Stimulated activated CD8-positive, alpha-beta memory T cell treated with anti-CD3 and anti-CD28 coated beads, Interleukin-4, amount 100 ng/mL, for 1 hour (primary cell): Measurements from ENCODE around the gene METTL8.
"Not testable (repeated sequence)": the region's sequence is repeated elsewhere in the genome, so short reads cannot be mapped to it uniquely, and the experiment has no call there.

Source experiments
- DNase-seq, 2 donors: peaks; one replicate each; pipeline ENCODE4 v3.0.0-alpha.2; 2020; ENCODE audit warnings: low read depth in 2 of 2, low spot score in 1 of 2

The METTL8 gene

DNA sequence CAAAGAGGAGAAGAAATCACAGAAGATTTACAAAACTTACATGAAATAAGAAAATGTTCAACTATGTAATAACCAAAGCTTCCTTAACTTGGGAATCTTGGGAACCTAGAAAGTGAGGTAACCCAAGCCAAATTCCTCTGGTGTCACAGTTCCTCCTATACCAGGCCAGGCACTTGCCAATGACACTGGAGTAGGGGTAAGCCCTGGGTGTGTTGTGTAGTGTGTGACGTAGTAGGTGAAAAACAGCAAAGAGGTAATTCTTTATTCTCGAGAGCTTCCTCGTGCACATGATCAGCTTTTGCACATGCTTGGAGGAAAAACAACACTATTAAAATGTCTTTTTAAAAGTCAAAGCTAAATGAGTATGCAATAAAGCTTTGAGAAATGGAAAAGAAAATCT is 118.0 kb downstream of the METTL8 start:
- no peak for DNase-seq

DNA sequence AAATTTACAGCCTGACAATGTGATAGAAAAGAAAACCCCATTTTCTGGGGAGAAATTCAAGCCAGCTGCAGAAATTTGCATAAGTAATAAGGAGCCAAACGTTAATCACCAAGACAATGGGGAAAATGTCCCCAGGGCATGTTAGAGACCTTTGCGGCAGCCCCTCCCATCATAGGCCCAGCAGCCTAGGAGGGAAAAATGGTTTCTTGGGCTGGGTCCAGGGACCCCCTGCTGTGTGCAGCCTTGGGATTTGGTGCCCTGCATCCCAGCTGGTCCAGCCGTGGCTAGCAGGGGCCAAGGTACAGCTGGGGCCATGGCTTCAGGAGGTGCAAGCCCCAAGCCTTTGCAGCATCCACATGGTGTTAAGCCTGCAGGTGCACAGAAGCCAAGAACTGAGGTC is 121.6 kb downstream of the METTL8 start:
- DNase-seq = not testable (repeated sequence)

DNA sequence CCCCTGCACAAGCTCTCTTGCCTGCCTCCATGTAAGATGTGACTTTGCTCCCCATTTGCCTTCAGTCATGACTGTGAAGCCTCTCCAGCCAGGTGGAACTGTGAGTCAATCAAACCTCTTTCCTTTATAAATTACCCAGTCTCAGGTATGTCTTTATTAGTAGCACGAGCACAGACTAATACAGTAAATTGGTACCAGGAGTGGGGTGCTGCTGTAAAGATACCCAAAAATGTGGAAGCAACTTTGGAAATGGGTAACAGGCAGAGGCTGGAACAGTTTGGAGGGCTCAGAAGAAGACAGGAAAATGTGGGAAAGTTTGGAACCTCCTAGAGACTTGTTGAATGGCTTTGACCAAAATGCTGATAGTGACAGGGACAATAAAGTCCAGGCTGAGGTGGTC is 122.2 kb downstream of the METTL8 start:
- DNase-seq = not testable (repeated sequence)

DNA sequence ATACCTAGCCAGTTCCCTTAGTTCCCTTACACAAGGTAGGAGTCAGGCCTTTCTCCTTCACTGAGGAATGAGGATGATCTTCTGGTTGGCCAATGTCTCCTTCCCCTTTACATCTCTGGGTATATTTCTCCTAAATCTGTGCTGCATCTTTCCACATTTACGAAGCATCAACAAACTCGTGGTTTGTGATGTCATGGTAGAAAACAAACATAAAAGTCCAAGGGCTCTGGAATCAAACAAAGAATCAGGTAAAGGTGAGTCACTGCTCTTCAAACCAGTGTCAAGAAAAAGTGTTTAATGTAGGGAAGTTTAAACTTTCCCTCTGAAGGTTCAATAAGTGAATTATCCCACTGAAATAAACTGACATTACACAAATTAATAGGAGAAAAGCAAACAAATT is 122.9 kb downstream of the METTL8 start:
- no peak for DNase-seq

DNA sequence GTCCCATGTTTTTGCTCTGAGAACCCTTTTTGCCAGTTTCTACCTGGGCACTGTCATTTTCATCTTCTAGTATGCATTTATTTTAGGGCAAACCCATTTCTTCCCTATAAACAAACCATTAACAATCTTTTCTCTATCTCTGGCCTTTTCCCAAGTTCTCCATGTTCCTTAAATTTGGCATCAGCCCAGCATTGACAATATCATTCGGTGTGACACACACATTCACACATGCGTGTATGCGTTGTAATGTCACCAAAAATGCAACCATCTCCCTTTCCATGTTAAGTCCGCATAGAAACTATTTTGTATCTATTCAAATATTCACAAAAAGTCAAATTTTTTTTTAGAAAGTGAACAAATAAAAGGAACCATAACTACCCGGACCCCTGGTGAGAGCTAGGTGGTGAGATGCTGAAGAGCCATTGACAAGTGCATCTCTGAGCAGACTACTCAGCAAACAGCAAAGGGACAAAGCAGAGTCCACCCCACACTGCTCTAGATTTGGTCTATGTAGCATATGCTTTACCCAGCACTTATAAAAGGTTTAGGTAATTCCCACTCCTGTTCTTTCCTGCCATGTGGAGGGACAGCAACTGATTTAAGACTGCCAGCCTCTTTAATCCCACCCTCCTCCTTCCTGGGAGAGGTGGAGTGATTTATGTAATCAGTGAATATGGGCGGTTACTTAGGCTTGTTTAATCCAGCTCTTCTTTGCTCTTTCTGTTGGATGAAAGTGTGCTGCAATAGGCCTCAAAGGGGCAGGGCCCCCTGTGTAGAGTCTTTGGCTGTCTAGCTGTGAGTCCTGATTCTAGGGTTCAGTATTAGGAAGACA is 124.1 kb downstream of the METTL8 start:
- no peak for DNase-seq

DNA sequence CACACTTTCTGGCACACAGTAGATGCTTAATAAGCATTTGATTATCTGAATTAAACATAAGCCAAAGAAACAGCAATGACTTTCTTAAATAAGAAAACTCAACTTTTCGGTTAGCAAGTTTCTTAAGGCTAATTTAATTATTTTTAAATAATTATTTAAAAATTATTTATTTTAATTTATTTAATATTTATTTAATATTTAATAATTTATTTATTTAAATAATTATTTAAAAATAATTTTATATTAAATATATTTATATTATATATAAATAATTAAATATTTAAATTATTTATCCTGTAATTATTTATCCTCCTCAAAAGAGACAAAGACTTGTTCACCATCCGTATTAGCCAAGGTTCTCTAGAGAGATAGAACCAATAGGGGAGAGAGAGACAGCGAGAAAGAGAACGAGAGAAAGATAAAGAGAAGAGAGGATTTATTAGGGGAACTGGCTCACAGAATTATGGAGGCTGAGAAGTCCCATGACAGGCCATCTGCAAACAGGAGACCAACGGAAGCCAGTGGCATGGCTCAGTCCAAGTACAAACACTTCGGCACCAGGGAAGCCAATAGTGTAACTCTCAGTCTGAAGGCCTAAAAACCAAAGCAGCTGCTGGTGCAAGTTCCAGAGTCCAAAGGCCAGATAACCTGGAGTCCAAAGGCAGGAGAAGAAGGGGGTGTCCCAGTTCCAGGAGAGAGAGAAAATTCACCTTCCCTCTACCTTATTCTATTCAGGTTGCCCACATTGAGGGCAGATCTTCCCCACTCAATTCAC is 125.3 kb downstream of the METTL8 start:
- DNase-seq = no peak

DNA sequence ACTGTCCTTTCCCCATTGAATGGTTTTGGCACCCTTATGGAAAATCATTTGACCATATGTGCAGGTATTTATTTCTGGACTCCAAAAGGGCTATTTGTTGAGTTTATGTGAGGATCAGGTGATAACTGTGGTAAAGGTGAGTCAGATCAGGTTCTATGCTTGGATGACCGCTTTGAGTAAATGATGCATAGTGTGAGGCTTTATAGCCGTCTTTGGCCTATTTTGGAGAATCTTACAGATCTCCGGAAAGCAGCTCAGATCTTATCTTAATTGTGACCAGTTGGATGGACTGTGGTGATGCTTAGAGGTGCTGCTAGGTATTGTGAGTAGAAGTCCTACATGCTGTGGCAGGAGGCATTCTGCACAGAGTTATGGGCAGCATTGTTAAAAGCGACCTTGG is 126.2 kb downstream of the METTL8 start:
- no peak for DNase-seq

DNA sequence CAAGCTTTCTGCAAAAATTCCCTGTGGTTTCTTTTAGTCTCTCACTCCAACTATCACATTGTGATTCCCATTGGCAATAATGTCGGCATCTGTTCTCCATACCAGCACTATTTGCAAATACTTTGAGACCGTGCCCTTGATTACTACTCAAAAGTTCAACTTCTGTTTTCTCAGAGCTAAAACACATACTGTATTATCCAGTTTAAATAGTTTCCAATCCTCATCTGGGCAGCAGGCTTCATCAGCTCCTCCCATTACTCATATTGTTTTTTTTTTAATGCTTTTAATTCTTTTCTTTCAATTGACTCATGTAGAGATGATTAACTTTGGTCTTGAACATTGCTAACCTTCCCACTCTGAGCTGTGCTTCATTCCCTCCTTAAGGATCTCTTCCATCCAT is 135.8 kb downstream of the METTL8 start:
- no peak for DNase-seq

DNA sequence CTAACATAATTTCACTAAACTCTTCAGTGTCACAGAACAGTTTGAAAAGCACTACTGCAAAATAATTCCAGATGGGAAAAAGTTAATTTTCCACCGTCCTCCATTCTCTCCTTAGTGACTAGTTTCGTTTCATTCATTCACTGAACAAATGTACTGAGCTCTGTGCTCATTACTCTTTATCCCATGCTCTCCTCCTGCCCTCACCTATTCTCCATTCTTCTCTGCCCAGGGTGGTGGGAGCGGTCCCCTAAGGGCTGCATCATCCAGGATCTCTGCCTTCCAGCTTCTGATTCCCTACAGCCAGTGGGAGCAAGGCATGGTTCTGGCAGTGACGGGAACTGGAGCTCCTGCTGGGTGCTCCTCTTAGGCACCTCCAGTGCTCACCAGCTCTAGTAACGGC is 139.2 kb downstream of the METTL8 start:
- DNase-seq = no peak

DNA sequence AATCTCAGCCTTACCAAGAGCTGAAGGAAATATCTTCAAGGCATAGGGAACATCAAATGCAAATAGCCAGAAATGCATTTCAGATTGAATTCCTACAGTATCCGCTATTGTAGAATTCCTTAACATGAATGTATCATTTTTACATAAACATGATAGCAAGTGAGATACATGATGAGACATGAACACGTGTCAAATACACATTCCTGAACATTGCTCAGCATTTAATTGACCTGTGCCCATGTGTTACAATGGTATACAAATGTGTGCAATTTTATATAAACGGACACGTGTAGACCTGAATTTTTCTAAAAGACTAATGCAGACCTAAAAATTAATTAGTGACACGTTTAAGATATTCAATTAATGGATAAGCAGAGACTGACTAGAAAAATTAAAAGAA is 140.1 kb downstream of the METTL8 start:
- no peak for DNase-seq

DNA sequence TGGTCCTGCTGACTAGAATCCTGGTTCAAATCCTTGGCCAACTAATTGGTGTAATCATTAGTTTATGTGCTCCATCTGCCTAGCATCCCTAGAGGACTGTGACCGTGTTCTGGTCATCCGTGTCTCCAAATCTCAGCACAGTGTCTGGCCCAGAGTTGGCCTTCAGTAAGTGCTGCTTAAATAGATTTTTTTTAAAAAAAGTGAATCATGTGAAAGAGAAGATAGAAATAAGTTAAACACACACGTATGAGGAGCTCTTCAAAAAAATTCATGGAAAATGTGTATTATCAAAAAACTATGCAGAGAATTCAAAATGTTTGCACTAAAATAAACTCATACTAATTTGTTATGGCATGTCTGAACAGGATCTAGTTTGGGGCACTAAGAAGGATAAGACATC is 143.8 kb downstream of the METTL8 start:
- no peak for DNase-seq

DNA sequence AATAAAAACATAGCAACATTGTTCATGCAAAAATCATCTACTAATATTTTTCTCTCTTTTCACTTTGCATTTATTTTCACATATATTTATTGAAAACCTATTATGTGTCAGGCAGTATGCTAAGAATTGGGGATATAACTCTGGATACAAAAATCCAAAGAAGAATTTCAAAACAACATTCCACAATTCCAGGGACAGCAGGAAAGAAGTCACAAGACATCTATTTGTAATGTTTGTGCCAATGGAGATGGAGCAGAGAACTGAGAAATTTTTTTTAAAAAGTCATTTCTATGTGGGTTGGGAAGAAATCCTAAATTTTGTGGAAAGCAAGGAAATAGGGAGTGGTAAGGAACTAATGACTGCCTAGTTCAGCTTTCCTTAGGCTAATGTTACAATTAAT is 144.5 kb downstream of the METTL8 start:
- no peak for DNase-seq

DNA sequence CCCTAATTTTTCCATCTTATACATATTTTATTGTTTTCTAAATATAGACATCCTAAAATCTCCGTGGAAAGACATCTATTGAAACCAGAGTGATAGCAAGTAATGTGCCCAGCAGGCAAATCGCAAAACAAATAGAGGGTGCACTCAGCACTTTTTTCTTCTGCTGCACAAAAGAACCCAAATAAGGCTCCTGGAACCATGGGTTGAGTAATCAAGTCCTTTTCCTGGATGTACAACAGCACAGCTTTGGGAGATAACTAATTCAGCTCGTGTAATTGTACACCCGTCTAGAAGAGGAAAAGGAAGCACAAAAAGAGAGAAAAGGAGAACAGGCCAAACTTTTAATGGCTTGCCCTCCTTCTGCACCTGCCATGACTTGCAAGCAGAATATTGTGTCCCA is 146.2 kb downstream of the METTL8 start:
- no peak for DNase-seq

DNA sequence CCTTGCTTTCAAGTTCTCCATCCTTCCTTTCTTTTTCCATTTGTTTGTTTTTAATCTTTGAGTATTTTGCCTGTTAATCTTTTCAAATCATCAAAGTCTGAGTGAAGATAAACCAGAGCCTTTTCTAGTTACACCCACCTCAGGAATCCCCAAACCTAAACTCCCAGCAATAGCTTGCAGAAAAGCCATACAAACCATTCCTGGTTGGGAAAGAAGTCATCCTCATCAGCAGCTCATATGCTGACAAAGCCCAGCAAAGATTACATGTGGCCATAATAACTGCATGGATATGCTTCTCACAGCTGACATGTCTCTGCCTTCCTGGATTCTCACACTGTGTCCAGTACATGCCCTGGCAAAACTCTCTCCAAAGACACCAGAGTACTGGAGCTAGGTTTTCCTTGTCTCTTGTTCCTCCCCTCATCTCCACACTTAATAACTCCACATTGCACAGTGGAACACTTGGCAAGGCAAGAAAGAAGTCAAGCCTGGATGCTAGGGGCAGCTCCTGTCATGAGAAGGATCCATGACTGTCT is 146.7 kb downstream of the METTL8 start:
- no peak for DNase-seq

DNA sequence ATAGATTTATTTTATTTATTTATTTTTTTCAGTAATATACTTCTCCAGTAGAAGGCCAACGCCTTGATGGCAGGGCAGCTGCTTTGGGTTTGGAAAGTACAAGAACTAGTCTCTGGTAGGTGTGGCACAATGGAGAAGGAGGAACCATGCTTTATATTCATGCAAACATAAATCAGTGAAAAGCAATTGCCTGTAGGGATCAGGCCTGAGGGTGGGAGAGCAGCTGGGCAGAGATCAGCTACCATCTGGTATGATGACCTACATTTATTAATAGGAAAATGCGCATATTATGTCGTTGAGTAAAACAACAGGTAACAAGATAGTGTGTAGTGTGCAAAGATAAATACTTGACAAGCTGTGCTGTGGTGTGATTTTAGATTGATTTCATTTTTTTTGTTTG is 152.7 kb downstream of the METTL8 start:
- no peak for DNase-seq

DNA sequence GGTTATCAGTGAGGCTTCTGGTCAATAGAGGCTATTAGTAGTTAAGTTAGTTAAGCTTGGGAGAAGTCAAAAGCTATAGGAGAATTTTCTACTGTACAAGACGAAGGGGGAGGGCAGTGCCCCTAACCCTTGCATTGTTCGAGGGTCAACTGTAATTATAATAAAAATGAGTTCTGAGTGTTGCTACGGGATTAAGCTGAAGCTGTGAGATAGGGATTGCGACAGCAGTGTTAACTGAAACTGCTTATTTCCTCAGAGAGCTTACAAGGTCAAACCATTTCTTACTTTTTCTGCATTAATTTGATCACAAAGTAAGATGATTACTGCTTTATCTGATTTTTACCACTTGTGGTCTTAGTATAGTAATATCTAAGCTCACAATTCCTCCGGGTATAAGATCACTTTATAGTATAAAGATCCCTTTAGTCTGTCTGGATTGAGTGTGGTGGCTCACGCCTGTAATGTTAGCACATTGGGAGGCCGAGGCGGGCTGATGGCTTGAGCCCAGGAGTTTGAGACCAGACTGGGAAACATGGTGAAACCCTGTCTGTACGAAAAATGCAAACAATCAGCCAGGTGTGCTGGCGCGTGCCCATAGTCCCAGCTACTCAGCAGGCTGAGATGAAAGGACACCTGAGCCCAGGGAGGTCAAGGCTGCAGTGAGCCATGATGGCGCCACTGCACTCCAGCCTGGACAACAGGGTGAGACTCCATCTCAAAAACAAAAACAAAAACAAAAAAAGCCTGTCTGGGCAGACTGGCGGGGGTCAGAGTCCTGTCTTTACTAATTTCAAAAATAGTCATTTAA is 153.6 kb downstream of the METTL8 start:
- DNase-seq = no peak

DNA sequence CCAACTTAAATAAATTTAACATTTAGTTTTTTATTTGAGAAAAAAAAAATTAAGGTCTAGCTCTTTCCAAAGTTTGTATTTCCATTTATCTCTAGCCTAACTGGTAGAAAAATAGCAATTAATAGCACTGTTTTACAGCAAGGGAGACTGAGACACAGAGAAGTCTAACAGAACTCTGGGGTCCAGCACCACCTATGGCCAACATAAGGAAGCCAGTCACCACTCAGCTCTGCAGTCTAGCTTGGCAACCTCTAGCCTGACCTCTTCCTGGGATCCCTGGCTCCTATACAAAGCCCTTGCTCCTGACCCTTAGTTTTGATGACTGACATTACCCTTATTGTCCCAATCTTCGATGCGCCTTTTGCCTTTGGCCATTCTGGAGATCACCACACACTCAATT is 159.0 kb downstream of the METTL8 start:
- DNase-seq = no peak

DNA sequence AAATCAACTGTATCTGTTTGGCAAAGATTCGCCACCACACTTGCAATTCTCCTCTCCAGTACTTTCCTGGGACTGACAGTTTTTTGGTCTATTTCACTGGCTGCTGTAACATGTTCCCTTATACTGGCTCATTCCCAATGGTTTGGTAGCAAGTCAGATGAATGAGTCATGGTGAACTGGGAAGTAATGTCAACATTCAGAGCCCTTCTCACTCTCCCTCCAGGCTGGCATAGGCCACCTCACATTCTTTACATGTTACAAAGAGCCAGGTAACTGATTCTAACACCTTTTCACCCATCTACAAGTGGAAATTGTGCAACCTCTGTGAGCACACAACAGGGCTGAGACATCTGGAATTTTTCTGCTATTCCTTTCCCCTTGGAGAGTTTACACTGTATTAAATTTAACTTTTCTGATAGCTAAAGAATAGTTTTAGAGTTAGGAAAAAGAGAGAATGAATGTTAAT is 161.8 kb downstream of the METTL8 start:
- no peak for DNase-seq

DNA sequence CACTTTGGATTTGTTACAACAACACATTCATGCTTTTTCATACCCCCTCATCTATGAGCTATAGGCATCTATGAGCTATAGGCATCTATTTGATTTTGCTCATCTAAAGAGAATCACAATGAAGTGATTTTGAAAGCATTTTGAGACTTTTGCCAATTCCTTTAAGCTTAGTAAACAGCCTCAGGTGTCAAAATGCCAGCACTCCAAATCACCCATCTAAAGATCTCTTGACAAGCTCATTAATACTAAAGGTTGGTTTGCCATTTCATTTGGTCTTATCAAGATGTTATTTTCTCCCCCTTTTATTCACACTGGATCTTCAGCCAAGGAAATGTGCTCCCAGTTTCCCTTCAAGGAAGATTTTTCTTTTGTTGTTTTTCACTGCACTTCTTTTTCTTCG is 162.4 kb downstream of the METTL8 start:
- no peak for DNase-seq

DNA sequence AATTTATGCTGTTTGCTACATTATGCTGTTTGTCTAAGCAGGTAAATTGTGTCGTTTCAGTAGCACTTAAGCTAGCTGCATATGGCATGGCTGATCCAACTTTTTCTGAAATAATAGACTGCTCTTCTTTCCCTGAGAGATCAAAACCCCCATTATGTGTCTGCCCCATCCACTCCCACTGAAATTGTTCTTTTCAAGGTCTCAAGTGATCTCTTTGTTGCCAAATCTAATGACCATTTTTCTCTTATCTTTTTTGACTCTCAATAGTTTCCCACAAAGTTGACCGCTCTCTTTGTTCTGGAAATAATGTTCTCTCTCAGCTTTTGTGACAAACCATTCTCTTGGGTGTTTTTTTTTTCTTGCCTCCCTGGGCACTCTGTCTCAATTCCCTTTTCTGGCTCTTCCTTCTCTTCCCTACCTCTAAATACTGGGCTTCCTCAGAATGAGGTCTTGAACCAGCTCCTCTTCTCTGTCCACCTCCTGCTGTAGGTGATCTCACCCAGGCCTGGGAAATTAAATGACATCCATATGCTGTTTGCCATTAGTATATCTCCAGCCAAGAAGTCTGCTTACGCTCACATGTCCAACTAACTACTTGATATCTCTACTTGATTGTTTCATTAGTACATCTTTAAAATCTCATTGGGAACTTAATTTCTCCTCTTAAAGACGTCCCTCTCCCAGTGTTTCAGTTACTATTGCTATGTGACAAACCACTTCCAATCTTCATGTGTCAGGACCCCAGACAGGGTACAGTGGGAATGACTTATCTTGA is 165.7 kb downstream of the METTL8 start:
- no peak for DNase-seq
